GM18519 (cell line): ENCODE measurements around the gene E2F4.

ENCODE experiments used
- ATAC-seq: cut with Tn5 transposase; IDR thresholded peaks from one replicate; pipeline ENCODE4 v1.9.1; 2021; ENCODE audit warnings: mild to moderate bottlenecking, moderate library complexity; ENCODE audit not compliant: unreplicated experiment, low FRiP score

E2F4 gene

DNA sequence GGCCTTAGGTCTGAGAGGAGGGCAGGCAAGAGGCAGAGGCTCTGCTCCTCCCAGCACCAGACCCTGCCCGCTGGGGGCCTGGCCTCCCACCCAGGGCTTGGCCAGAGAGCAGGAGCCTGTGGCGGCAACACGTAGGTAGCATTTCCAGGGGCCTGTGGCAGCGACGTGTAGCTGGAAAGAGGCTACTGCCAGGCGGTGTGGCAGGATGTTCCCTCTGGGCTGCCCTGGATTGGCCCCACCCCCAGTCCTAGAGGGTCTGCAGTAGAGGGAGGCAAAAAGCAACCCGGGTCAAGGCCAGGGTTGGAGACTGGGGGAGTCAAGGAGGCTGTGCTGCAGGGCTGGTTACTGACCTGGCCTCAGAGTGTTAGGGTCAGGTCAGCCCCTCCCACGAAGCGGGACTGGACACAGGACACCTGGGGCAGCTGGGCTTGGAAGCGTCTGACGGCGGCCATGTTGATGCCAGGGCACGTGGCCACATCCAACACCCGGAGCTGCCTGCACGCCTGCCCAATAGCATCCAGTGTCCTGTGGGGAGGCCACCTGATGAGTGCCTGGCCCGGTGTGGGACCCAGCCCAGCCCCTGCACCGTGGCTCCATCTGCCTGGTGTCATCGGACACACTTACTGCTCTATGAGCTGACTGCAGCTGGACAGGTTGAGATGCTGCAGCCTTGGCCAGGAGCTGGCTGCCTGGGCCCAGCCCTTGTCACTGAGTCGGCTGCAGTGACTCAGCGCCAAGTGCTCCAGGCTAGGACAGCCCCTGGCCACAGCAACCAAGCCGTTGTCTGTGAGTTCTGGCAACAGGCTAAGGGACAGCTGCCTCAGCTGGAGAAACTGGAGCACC, 15.5 kb downstream of the E2F4 start:
- no peak for ATAC-seq

DNA sequence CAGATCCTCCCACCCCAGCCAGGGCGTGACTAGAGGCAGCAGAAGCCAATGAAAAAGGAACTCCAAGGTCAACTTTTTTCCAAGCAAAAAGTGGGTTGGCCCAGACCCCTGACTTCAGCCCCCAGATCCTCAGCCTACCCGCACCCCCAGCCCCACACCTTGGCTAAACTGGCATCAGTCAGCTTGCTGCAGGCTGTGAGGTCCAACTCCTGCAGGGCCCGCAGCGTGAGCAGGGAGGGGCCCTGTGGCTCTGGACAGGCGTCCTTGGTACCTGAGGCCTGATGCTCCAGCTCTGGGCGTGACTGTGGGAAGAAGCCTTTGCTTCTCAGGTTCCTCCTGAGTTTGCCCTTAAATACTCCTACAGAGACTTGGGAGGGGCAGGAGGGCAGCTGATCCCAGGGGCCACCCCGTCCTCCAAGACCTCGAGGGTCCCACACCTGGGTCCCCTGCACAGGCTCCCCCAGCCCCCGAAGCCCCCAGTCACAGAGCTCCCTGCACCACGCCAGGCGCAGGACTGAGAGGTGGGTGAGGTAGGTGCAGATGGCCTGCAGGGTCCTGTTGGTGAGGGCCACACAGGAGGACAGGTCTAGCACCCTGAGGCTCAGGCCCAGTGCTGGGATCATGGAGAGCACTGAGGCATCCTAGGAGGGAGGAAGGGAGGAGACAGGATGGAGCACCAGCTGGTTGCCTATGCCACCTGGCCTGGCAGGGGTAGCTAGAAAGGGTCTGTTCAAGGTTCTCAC, 16.4 kb downstream of the E2F4 start:
- ATAC-seq: no peak

DNA sequence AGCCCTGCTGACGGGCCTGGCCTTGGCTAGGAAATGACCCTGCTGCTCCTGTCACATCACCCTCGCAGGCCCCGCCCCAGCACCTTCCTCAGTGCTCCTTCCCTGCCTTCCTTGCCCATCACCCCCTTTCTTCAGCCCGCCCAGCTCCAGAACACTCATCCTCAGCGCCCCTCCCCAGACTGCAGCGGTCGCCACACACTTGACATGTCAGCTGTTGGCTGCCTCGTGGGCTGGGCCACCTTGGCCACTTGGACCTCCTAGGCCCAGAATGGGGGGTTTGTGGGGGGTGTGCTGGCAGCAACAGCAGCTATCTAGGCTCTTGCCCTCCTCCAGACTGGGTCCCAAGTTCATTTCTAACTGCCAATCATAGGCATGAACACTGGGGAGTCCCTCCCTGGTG, 17.6 kb downstream of the E2F4 start:
- no peak for ATAC-seq

DNA sequence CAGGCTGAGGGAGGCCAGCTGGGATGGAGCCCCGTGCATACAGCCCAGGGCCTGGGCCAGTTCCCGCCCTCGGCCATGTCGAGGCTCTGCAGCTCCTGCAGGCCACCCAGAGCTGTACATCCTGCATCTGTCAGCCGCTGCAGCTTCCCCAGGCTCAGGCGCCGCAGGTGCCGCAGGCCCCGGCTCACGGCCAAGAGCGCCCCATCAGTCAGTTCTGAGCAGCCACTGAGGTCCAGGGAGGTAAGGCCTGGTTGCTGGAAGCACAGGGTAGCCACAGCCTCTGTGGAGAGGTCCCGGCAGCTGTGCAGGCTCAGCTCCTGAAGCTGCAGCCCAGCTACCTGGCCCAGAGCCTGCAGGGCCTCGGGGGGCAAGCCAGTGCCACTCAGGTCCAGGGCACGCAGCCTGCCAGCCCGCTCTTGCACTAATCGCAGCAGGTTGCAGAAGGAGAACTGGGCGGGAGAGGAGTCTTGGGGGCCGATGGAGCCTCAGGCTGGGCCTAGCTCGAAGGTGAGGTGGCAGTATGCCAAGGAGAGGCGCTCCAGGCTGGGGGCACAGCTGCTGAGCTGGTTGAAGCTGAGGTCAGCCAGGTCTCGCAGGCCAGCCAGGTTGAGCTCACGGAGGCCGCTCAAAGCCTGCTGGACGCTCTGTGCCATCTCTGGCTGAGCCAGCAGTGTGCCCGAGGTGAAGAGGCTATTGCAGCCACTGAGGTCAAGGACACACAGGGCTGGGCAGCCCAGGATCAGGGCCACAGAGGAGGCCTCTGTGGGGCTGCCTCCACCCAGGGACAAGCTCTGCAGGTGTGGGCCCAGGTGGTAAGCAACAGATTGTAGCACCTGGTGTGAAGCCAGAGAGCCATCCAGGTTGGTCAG, 18.3 kb downstream of the E2F4 start:
- no peak for ATAC-seq

DNA sequence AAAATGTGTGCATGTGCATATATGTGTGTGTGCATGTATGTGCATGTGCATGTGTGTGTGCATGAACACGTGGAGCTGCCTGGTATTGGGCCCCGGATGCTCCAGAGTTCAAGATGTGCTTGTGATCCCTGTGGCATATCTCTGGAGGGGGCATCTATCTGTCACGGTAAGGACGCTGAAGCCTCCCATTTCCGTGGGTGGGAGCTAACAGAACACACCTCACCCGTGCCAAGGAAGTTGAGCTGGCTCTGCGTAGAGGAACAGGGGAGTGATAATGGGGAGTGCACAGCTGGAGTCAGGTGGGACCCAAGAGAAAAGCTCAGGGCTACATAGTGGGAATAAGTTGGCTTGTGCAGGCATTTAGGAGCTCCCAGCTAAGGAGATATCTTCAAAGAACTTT, 19.7 kb downstream of the E2F4 start:
- ATAC-seq: no peak

DNA sequence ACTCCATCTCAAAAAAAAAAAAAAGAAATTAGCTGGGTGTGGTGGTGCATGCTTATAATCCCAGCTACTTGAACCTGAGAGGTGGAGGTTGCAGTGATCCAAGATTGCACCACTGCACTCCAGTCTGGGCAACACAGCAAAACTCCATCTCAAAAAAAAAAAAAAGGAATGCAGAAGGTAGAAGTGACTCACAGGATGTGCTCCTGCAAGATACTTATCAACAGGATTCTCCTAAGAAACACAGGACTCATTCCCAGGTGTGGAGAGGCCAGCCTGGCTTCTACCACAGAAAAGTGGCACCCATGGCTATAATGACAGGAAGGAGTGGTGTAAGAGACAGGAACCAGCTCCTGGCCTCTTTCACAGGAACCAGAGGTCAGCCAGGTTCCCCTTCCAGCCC, 20.8 kb downstream of the E2F4 start:
- no peak for ATAC-seq

DNA sequence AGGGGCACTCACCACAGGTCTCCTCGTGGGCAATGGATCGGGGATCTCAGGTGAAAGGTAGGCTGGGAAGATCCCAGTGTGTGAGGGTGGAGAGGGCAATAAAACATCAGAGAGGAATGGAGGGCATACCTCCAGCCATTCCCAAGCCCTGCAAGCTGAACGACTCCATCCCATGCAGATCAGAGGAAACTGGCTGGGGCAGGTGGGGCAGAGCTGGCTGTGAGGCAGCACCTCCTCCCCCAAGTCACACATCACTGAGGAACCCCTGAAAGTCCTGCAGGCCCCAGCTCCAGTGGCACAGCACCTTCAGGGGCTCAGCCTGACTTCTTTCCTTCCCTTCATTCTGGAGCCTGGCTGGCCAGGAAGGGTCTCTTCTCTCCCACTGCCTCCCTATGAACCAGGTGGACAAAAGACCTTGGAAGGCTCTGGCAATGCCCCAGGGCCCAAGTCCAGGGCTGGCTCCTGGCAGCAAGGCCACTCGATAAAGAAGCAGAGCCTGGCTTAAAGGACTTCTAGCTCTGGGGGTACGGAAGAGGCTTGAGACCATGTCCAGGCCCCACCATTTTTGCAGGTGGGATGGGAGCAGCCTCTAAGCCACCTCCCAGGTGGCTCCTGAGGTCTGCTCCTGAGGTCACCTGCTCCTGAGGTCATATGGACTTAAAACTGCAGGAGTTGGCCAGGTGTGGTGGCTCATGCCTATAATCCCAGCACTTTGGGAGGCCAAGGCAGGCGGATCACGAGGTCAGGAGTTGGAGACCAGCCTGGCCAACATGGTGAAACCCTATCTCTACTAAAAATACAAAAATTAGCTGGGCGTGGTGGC, 21.5 kb downstream of the E2F4 start:
- no peak for ATAC-seq

DNA sequence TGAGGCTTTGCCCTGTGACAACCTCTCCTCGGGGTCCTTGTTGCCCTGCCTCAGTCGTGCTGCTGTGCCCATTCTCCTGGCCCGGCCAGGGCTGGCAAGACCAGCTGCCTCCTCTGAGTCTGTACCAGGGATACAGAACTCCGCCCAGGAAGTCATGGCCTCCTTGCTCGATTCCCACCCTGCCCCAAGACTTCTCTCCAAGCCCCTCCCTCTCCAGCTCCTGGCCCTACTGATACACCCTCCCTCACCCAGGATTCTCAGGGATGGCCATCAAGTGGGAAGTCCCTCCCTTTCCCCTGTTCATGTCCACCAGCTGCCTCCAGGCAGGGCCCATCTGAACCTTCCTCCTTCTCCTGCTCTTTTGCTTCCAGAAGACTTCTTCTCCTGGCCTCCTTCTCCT, 23.8 kb downstream of the E2F4 start:
- no peak for ATAC-seq

DNA sequence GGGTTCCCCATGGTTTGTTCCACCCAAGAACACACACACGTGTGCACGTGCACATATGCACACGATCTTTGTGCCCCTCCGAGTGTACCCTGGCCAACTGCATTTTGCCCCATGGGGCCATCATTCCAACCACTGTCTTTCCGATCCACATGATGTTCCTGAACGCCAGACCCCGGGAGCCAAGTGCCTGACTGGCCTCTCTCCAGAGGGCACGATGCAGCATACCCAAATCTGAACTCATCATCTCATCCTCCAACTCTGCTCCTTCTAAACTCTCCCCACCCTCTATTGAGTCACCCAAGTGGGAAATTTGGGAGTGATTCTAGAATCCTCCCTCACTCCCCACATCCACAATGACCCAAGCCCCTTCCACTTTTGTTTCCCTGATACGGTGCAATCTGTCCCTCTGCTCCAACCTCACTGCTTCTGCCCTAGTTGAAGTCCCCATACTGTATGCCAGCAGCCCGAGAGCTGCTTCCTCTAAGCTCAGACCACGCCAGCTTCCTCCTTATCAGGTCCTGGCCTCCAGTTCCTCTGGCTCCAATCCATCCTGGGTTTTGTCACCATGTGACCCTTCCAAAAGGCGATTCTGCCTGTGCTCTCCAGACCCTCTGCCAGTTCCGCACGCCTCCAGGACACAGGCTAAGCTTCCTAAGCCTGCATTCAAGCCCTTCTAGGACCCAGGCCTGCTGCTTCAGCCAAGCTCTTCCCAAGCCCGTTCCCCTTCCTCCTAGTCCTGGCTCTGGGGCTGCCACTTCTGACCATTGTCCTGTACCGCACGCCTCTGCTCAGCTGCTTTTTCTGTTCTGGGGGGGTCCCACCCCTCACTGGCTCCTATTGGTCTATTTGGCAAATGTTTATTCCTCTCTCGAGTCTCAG, 24.9 kb downstream of the E2F4 start:
- ATAC-seq: no peak

DNA sequence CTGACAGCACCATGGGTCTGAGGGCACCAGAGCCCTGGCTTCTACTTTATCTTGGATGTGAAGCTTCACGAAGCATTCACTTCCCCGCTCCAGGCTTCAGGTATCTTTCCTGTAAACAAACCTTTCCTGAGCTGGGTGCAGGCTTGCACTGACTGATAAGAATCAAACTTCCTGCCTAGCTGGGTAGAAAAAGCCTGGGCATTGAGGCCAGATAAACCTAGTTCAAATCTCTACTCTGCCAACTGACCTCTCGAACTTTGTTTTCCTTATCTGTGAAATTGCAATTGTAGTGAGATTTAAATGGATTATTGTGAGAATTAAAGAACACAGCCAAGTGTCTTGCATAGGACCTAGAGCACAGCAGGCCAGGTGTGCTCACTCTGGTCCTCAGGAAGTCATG, 32.0 kb downstream of the E2F4 start:
- no peak for ATAC-seq

DNA sequence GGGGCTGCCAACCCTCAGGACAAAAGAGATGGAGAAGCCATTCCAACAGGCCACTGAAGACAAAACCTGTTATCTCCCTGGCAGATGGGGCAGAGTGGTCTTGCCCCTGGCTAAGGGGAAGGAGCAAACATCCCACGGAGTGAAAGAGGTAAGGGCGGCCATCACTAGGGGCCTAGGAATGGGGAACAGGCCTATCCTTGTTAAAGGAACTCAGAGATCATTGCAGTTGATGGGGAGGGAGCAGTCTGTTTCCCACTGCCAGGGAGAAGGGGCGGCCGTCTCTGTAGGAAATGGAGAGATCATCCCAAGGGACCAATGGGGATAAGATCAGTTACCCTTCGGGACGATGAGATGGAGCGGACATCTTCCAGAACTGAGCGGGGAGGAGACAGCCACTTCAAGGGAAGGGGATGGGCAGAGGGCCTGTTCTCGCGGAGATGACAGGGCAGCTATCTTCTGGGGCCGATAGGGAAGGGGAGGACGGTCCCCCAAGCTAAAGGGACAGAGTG, 34.4 kb downstream of the E2F4 start:
- no peak for ATAC-seq

DNA sequence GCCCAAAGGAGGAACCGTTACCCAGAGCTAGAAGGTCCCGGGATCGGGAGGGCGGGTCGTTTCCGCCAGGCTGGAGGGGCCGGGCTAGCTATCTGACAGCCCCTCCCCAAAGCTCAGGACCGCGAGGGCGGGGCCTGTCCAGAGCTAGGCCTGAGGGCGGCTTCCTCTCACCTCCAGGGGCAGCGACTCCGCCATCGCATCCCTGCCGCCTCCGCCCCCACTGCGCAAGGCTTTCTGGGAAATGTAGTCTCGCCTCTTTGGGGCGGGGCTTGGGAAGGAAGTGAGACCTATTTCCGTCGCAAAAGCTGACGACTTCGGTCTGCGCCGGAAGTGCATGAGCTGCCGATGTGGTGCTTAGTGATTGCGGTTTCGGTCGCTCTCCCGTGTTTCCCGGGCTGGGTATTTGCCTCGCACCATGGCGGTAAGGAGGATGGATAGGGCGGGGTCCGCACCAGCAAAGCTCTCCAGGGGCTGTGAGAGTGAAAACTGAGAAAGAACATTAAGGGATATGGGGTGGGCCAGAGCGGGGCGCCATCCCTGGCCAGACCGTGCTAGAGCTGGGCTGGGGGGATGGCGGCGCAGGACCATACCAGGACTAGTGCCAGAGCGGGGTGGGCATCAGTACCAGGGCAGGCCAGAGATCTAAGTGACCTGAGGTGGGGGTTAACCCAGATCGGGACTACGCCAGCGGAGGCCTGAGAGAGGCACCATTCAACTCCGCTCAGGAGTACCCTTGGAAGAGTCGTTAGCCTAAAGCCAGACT, 35.0 kb downstream of the E2F4 start, which contains the start of gene TMEM208:
Gene TMEM208 (plus strand): TSS at position 327 of the 763 bp plus-strand sequence. CDS start 89 bp downstream, at position 416.
- ATAC-seq: peak; percentile 78

DNA sequence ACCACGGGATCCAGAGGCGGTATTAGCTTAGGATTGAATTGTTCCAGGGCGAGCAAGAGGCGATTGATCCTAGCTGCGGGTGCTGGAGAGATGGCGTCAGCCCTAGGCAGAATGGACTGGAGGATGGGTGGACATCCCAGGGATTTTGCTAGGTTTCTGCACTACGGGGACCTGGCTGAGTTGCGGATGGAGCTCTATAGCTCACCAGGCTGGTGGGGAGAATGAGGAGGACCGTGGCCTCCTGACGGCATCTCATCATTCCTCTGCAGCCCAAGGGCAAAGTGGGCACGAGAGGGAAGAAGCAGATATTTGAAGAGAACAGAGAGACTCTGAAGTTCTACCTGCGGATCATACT, 35.6 kb downstream of the E2F4 start:
- no peak for ATAC-seq

DNA sequence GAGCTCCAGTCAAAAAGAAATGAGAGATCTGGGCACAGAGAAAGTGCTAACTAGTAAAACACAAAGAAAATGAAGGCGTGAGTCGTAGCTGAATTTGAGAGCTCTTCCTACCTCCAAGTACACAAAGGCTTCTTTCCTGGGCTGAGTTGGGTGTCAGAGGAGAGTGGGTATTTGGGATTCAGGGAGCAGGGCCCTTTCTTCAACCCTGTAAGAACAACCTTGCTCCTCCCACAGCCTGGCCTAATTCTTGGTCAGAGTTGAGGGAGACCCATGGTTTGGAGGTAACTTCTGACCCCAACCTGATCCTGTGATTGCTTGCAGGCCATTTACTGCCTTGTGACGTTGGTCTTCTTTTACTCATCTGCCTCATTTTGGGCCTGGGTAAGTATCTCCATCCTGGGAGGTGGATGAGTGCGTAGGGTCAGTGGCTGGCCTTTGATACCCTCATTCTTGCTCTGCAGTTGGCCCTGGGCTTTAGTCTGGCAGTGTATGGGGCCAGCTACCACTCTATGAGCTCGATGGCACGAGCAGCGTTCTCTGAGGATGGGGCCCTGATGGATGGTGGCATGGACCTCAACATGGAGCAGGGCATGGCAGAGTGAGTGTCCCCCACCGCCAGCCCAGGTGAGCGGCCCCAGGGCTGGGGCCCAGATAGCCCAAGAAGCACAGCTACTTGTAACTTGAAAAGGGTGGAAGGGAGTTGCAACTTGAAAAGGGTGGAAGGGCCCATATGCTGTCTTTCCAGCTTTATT, 36.3 kb downstream of the E2F4 start:
- no peak for ATAC-seq

DNA sequence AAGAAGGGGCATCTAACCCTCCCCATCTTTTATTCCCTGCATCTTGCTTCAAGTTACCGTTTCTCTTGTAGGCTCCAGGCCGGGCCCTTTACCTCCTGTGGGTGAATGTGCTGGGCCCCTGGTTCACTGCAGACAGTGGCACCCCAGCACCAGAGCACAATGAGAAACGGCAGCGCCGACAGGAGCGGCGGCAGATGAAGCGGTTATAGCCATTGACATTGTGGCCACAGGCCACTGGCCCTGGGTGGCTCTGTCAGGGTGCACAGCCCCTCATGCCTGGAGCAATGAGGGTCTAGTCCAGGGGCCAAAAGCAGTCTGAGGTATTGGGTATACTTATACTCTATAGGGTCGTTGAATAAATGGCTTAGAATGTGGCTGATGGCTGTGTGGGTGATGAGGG, 37.0 kb downstream of the E2F4 start:
- no peak for ATAC-seq

DNA sequence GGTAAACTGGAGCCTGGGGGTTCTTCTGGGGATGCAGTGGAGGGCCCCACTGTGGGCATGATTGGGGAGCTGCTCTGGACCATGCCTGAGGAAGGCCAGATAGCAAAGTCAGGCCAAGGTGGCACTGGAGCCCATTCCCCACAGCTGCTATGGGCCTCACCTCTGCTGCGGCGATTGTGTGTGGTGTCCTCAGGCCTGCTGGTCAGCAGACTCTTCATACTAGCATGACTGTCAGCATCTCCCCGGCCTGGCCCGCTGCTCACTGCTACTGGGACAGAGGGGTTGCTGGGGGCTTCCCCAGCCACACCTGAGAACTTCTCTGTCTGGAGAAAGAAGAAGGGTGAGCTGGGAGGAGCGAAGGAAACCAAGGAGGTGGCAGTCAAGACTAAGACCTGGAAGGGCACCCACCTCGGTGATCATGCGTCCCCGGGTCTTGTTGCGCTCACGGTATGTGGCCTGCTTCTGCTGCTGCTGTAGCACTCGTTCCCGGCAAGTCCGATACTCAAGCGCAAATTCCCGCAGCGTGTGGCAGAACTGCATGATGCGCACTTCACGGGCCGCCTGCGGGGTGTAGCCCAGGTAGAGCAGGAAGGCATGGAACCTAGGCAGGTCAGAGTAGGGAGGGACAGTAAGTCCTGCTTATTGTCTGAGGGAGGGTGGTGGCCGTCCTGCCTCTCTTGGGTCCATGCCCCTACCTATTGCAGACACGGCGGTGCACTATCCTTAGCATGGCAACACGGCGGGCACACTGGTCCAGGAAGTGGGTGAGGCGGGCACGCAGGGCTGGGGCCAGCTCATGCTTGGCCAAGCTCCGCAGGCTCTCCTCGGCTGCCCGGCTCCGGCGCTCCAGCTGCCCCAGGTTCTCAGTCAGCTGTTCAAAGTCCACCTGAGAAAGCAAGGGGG, 38.2 kb downstream of the E2F4 start:
- no peak for ATAC-seq
